GM19468 (cell line): Measurements from ENCODE around the gene HES1.

Experiments
- ATAC-seq: cut with Tn5 transposase; IDR thresholded peaks from one replicate; pipeline ENCODE4 v1.9.1; 2021; ENCODE audit warnings: mild to moderate bottlenecking, moderate library complexity, moderate number of reproducible peaks; ENCODE audit not compliant: unreplicated experiment; ENCODE audit errors: extremely low read depth

HES1 gene

DNA sequence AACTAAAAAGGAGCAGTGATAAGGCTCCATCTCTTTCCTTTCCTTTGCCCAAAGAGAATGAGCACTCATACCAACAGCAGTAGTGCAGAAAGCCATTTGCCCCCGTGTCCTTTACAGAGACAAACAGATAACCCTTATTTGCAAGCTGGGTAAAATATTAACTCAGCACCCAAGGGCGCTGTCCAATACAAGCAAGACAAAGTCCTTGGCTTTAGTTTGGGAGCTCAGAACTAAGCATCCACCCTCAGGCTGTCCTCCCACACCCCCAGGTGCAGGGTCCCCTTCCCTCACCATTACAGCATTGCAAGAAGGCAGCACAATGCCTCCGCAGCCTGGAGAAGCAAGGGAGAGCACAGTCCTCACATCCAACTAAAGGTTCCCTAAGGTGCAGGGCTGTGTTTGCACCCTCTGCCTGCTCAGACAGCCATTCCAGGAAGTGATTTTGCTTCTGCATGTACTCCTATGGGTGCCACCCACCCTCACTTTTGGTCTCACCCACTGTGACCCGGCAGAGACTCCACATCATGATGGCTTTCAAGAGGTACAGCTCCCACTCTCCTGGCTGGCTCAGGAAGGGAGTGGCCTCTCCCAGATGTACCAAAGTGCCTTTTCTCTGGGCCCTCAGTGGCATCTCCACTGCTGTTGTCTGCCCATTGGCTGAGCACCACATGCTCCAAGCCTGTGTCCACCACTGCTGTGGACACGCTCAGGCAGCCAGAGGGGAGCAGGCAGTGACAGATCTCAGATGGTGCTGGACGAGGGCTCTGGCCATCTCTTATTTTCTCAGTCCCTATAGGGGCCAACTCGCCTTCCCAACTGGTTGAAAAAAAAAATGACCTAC lies 34.1 kb upstream of the HES1 start:
- ATAC-seq, result peak; percentile 2

DNA sequence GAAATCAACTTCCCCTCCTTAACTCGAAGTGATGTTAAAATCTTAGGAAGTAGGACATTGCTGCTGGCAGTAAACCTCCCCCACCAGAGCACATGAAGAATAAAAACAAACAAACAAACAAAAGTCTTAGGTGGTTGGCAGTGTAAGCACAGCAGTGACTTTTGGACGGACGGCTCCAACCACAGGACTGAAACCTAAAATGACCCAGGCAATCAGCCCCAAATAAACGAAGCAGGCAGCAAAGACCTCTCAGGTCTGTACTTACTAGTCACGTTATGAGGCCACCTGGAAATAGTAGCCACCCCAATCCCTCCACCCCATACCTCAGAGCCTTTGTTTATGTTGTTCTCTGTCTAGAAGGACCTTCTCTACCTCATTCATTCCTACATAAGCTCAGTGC lies 33.5 kb upstream of the HES1 start:
- no peak for ATAC-seq

DNA sequence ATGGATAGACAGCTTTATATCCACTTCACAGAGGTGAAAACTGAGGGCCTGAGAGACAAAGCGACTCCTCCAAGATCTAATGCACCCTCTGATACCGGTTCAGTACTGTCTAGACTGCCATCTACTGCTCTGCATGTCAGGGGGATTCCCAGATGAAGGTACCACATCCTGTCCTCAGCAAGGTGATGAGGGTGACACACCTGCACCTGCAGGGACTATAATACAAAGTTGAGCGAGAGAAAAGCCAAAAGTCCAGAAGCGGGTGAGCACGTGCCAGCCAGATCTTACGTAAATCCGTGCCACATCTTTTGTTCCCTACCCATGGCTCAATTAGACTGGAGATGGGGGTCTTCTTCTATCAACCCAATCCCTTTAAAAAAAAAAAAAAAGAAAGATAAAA lies 32.4 kb upstream of the HES1 start:
- ATAC-seq, result peak; percentile 34

DNA sequence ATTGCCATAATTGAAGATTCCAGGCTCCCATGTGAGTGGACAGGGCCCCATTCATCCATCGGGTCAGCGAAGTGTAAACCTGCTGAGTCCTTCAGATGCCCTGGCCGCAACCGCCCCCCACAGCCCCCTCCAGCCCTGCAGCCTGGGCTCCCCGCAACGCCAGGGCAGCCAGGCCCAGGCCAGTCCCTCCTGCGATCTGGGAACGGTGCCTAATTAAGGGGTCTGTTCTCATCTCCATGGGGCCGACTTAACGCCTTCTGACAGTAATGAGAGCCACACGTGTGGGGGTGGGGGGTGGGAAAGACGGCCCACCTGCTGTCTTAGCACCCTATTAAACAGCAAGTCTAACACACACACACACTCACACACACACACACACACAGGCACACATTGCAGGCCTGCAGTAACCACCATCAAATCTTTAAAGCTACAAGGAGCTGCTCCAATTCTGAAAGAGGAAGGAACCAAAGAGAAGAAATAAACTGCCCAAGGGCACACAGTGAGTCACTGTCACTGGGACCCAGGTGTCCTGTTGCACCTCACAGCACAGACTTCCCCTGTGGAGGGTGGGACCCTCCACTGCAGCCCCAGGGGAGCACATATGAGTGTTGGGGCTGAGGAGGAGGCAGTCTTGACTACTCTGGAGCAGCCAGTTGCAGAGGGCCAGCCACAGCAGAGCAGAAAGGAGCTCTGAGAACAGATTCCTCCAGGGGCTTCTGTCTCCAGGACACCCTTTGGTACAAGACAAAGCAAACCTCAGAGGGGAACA lies 31.8 kb upstream of the HES1 start:
- ATAC-seq, result no peak

DNA sequence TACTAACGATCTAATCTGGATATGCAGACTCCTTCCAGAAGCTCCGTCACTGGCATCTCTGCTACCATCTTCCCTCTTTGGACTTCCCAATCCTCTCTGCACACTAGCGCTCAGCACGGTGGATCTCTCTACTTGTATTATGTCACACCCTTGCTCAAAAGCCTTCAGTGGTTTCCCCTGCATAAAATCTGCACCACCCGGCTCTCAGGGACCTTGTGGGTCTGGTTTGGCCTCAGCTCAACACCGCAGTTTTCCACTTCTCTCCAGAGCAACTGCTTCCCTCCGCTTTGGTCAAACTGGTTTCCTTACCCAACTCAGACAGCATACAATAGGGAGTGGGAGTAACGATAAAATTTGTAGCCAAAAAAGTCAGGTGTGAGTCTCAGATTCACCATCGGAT lies 30.7 kb upstream of the HES1 start:
- ATAC-seq, result no peak

DNA sequence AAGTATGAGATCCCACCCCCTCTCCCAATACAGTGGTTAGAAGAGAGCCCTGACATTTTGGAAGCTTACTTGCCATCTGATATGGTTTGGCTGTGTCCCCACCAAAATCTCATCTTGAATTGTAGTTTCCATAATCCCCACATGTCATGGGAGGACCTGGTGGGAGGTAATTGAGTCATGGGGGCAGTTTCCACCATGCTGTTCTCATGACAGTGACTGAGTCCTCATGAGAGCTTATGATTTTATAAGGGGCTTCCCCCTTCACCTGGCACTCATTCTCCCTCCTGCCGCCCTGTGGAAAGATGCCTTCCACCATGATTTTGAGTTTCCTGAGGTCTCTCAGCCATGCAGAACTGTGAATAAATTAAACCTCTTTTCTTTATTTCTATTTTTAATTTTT lies 28.8 kb upstream of the HES1 start:
- ATAC-seq, result no peak

- no peak for ATAC-seq
These were observed 26.6 kb upstream of the HES1 start for GRCh38 chr3:194109192-194109863.

- ATAC-seq, result no peak
These were observed 25.5 kb upstream of the HES1 start for GRCh38 chr3:194110483-194110882.

GRCh38 chr3:194111336-194111735 lies 24.6 kb upstream of the HES1 start:
- ATAC-seq, result no peak

GRCh38 chr3:194112120-194113106 lies 23.5 kb upstream of the HES1 start:
- no peak for ATAC-seq

GRCh38 chr3:194114123-194114522 lies 21.8 kb upstream of the HES1 start:
- no peak for ATAC-seq

GRCh38 chr3:194117104-194117845 lies 18.7 kb upstream of the HES1 start:
- ATAC-seq, result no peak

GRCh38 chr3:194118920-194119319 lies 17.0 kb upstream of the HES1 start:
- ATAC-seq, result no peak

DNA sequence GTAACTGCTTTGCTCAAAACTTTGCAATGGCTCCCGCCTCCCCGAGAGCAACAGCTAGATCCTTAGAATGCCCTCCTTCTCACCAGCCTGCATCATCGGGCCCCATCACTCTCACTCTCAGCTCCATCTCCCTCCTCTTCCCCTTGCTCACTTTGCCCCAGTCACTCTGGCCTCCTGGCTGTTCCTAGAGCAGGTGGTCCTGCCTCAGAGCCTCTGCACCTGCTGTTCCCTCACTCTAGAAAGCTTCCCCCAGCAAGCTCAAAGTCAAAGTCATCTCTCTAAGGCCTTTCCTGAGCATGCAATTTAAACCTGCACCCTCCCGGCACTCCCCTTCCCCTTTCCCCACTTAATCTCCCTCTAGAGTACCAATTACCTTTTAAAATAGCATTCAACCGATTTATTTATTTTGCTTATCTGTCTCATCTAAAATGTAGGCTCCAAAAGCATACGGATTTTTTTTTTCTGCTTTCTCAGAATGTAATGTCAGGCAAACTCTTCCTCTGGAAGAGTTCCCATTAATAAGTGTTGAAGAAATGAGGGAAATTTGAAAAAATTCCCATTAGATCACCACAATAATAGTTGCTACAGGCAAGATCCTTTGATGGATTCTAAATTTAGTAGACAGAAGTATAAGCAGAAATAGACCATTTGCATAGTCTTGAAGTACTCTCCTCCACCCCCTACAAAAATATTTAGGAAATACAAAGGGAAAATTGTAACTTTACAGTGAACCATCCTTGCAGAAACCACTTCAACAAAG lies 15.9 kb upstream of the HES1 start:
- no peak for ATAC-seq

DNA sequence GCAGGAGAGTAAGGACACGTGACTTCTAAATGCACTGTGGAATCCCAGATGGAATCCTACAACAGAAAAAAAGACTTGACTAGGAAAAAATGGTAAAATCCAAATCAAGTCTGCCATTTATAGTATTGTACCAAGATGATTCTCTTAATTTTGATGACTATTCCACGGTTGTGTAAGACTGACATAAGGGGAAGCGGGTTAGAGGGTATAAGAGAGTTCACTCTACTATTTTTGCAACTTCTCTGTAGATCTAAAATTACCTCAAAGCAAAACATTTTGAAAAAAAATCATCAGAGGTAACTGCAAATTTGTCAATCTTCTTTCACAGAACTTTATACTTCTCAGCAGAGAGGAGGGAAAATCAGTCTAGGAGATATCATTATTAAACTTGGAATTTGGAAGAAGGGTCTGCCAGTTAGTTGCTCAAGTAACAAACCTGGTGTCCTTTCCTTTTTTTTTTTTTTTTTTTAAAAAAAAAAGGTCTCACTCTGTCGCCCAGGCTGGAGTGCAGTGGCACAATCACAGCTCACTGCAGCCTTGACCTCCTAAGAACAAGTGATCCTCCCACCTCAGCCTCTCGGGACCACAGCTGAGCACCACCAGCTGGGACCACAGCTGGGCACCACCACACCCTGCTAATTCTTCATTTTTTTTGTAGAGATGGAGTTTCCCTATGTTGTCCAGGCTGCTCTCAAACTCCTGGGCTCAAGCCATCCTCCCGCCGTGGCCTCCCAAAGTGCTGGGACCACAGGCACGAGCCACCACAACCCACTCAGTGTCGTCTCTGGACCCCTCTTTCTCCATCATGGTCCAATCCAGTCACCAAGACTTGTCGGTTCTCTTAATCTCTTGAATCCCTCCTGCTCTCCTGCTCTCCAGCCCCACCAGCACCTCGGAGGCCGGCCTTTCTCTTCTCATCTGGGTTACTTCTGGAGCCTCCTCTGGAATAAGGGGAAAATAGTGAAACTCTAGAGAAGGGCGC lies 14.9 kb upstream of the HES1 start:
- no peak for ATAC-seq

DNA sequence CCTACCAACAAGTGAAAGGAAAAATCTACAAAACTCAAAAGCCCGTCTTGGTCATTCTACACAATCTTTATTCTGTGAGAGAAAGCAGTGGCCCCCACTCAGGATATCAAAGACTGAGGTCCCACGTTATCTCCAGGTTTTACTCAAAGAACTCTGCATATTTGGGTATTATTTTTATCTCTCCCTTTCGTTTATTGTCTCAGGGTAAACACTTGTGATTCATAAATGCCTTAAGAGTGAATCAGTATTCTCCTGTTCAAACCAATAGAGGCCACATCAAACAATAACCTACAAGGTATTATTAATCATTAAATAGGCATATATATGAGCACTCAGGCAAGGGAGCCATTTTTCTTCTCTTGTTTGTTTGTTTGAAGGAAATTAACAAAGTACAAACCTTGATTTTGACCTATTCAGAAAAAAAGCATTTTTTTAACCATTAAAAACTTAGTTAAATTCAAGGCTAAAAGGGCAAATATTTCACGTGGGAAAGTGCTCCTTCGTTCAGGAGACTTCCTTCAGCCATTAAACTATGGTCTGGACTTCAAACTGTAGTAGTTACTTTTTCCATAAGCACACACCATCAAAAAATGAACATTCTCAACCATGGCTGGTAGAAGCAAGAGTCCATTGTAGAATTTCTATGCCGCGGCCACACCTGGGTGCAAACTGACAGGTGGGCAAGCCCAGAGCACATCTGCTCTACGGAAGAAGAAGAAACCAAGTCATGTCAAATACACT lies 13.9 kb upstream of the HES1 start:
- ATAC-seq, result no peak

GRCh38 chr3:194123726-194124125 lies 12.2 kb upstream of the HES1 start:
- no peak for ATAC-seq
